A549 (cell line): ENCODE measurements around the gene AQP5. TPM values are rescaled to one million over a fixed set of nuclear protein-coding genes. Genes with fewer than 3 reads are reported as not detected.

Source experiments
- ATAC-seq, 2 experiments: fragments of 200-7000 bp in 1 of 2; fragments of >200 bp in 1 of 2; cut with Nextera tagmentation in 1 of 2; cut with Tn5 transposase in 1 of 2; 3 replicates each; pipeline versions ENCODE4 v1.8.0 to v1.9.1; 2018 to 2020; ENCODE audit warnings: mild to moderate bottlenecking in 1 of 2, moderate library complexity in 1 of 2
- CTCF ChIA-PET: fragments of 300-600 bp; sonication (Branson Sonifier 250); formaldehyde crosslinking; extraction: SDS; loops from one replicate; lab custom pipeline; 2021; ENCODE audit warnings: antibody characterized with exemption, inconsistent platforms; lab: Yijun Ruan, JAX
- POLR2A ChIA-PET: fragments of 350-600 bp; formaldehyde crosslinking; extraction: SDS; loops from one replicate; lab custom pipeline; 2021; ENCODE audit warnings: antibody characterized with exemption, inconsistent platforms; lab: Yijun Ruan, JAX
- DNase-seq, 2 experiments: peaks; one replicate each; pipeline versions ENCODE4 v3.0.0 to v3.0.0-alpha.2; 2011 to 2016; ENCODE audit warnings: low read depth in 1 of 2, low spot score in 1 of 2
- FAIRE-seq: peaks from 2 replicates; lab custom pipeline; 2011; peaks lifted over from hg19 to GRCh38; lab: Jason Lieb, UNC
- H3K27ac ChIP-seq, 2 experiments: fragments of >200 bp; sonication (Bioruptor Twin); formaldehyde crosslinking; 3 replicates each; pipeline ENCODE4 v1.5.1; 2016 to 2017
- H3K4me1 ChIP-seq: fragments of >200 bp; sonication (Bioruptor Twin); formaldehyde crosslinking; 3 replicates; pipeline ENCODE4 v1.6.1; 2016
- H3K4me2 ChIP-seq: fragments of >200 bp; sonication (Bioruptor Twin); formaldehyde crosslinking; 3 replicates; pipeline ENCODE4 v1.6.1; 2016
- H3K4me3 ChIP-seq: fragments of >200 bp; sonication (Bioruptor Twin); formaldehyde crosslinking; 3 replicates; pipeline ENCODE4 v1.5.1; 2016
- H3K9me3 ChIP-seq: fragments of >200 bp; sonication (Bioruptor Twin); formaldehyde crosslinking; 3 replicates; pipeline ENCODE4 v1.6.1; 2016
- BHLHE40 ChIP-seq: IDR thresholded peaks from 2 replicates; pipeline ENCODE4 v1.6.1; 2012; ENCODE audit warnings: low read depth, low read length, inconsistent platforms
- CEBPB ChIP-seq, 2 experiments: fragments of >200 bp in 1 of 2; sonication (Bioruptor Twin) in 1 of 2; formaldehyde crosslinking in 1 of 2; IDR thresholded peaks; 2 replicates each; pipeline ENCODE4 v1.6.1; 2012 to 2016
- CHD2 ChIP-seq: fragments of 150-350 bp; IDR thresholded peaks from 2 replicates; pipeline ENCODE4 v1.6.1; 2014; ENCODE audit warnings: low read length; ENCODE audit not compliant: partially characterized antibody
- EHF ChIP-seq: fragments of 250-450 bp; sonication (Bioruptor Pico); IDR thresholded peaks from 2 replicates; pipeline ENCODE4 v1.5.0; 2020; ENCODE audit warnings: mild to moderate bottlenecking
- FOSB ChIP-seq: fragments of 250-450 bp; sonication (Bioruptor Pico); IDR thresholded peaks from 2 replicates; pipeline ENCODE4 v1.5.0; 2020; ENCODE audit warnings: mild to moderate bottlenecking, moderate library complexity
- FOSL2 ChIP-seq, 2 experiments: fragments of 450-650 bp in 1 of 2; fragments of >200 bp in 1 of 2; sonication (Bioruptor Twin) in 1 of 2; formaldehyde crosslinking; IDR thresholded peaks; 2 replicates each; pipeline versions ENCODE4 v1.5.0 to v1.6.1; 2016 to 2020; ENCODE audit warnings: mild to moderate bottlenecking in 1 of 2, moderate library complexity in 1 of 2
- FOXS1 ChIP-seq: fragments of 250-450 bp; sonication (Bioruptor Pico); IDR thresholded peaks from 2 replicates; pipeline ENCODE4 v1.5.0; 2020; ENCODE audit warnings: mild to moderate bottlenecking, moderate library complexity
- HDAC2 ChIP-seq: fragments of 200-600 bp; sonication (generic); IDR thresholded peaks from 2 replicates; pipeline ENCODE4 v1.6.1; 2016
- HOXA7 ChIP-seq: fragments of 250-450 bp; sonication (Bioruptor Pico); IDR thresholded peaks from 2 replicates; pipeline ENCODE4 v1.5.0; 2020; ENCODE audit warnings: mild to moderate bottlenecking, moderate library complexity
- HOXB5 ChIP-seq: fragments of 250-450 bp; sonication (Bioruptor Pico); IDR thresholded peaks from 2 replicates; pipeline ENCODE4 v1.5.0; 2020; ENCODE audit warnings: mild to moderate bottlenecking, moderate library complexity
- JUN ChIP-seq, 2 experiments: fragments of >200 bp; sonication (Bioruptor Twin); formaldehyde crosslinking; IDR thresholded peaks; 2 replicates in 1 of 2; 3 replicates in 1 of 2; pipeline ENCODE4 v1.6.1; 2016 to 2017
- JUNB ChIP-seq: fragments of >200 bp; sonication (Bioruptor Twin); formaldehyde crosslinking; IDR thresholded peaks from 2 replicates; pipeline ENCODE4 v1.6.1; 2016
- KDM1A ChIP-seq: fragments of 200-600 bp; sonication (generic); IDR thresholded peaks from 2 replicates; pipeline ENCODE4 v1.6.1; 2016; ENCODE audit warnings: low read depth, mild to moderate bottlenecking
- KDM5A ChIP-seq: fragments of 200-600 bp; sonication (generic); IDR thresholded peaks from 2 replicates; pipeline ENCODE4 v1.6.1; 2016; ENCODE audit warnings: antibody characterized with exemption, mild to moderate bottlenecking
- MAFK ChIP-seq: fragments of 450-650 bp; IDR thresholded peaks from 2 replicates; pipeline ENCODE4 v1.6.1; 2014; ENCODE audit not compliant: partially characterized antibody
- MAZ ChIP-seq: fragments of 150-350 bp; IDR thresholded peaks from 2 replicates; pipeline ENCODE4 v1.6.1; 2014; ENCODE audit warnings: antibody characterized with exemption, low read depth, low read length, borderline replicate concordance
- MYC ChIP-seq: IDR thresholded peaks from 2 replicates; pipeline ENCODE4 v1.6.1; 2012; ENCODE audit warnings: mild to moderate bottlenecking, inconsistent platforms, low read length, improper control_type of control experiment, borderline replicate concordance
- PHF8 ChIP-seq: fragments of 200-600 bp; sonication (generic); IDR thresholded peaks from 2 replicates; pipeline ENCODE4 v1.6.1; 2016; ENCODE audit warnings: low read depth, mild to moderate bottlenecking, antibody characterized with exemption, moderate library complexity, borderline replicate concordance
- RAD21 ChIP-seq, 2 experiments: fragments of >200 bp in 1 of 2; sonication (Bioruptor Twin) in 1 of 2; formaldehyde crosslinking in 1 of 2; IDR thresholded peaks in 1 of 2; conservative IDR thresholded peaks in 1 of 2; 2 replicates in 1 of 2; 3 replicates in 1 of 2; pipeline ENCODE4 v1.6.1; 2012 to 2018; ENCODE audit warnings: inconsistent platforms in 1 of 2
- RARB ChIP-seq: fragments of 250-450 bp; sonication (Bioruptor Pico); IDR thresholded peaks from 2 replicates; pipeline ENCODE4 v1.8.0; 2021; ENCODE audit warnings: mild to moderate bottlenecking, moderate library complexity
- RNF2 ChIP-seq: fragments of 200-600 bp; sonication (generic); IDR thresholded peaks from 2 replicates; pipeline ENCODE4 v1.6.1; 2016; ENCODE audit warnings: low read depth, mild to moderate bottlenecking, antibody characterized with exemption, moderate library complexity, borderline replicate concordance
- TP53 ChIP-seq: fragments of 250-450 bp; sonication (Bioruptor Pico); IDR thresholded peaks from 2 replicates; pipeline ENCODE4 v1.5.0; 2021; ENCODE audit warnings: mild to moderate bottlenecking, moderate library complexity
- ZC3H11A ChIP-seq: fragments of 450-650 bp; IDR thresholded peaks from 2 replicates; pipeline ENCODE4 v1.6.1; 2014; ENCODE audit warnings: antibody characterized with exemption, mild to moderate bottlenecking
- ZNF302 ChIP-seq: fragments of 250-450 bp; sonication (Bioruptor Pico); IDR thresholded peaks from 2 replicates; pipeline ENCODE4 v1.9.0; 2021; ENCODE audit warnings: inconsistent platforms, mild to moderate bottlenecking, moderate library complexity
- ZSCAN20 ChIP-seq: fragments of 250-450 bp; sonication (Bioruptor Pico); IDR thresholded peaks from 2 replicates; pipeline ENCODE4 v1.8.0; 2022; ENCODE audit warnings: mild to moderate bottlenecking, moderate library complexity
- WGBS: methylation state at CpG from one replicate; pipeline ENCODE4 v1.1.6; 2017; ENCODE audit errors: missing lambda C conversion rate; 5-methylcytosine and 5-hydroxymethylcytosine counted together
- polyA plus RNA-seq, 4 experiments: library from polyadenylated mRNA; depleted of rRNA in 3 of 4; stranded (reverse); fragments of >200 nt; fragmentation: RNase III in 1 of 4; extraction: RNeasy Plus Mini Kit Qiagen cat#74134 plus additional on column Dnase treatment in 1 of 4; gene quantifications; 2 replicates in 3 of 4; 3 replicates in 1 of 4; pipeline ENCODE4 v1.2.3, GENCODE V29; 2011 to 2017
- TF ChIP-seq, protein P1 (sequence below): fragments of >200 bp; sonication (Bioruptor Twin); formaldehyde crosslinking; IDR thresholded peaks from 3 replicates; pipeline ENCODE4 v1.6.1; 2016
- TF ChIP-seq, protein P2 (sequence below): IDR thresholded peaks from 2 replicates; pipeline ENCODE4 v1.6.1; 2012; ENCODE audit warnings: low read depth, borderline replicate concordance
- TF ChIP-seq, protein P3 (sequence below): fragments of 250-450 bp; sonication (Bioruptor Pico); IDR thresholded peaks from 2 replicates; pipeline ENCODE4 v1.5.0; 2020; ENCODE audit warnings: low read depth, mild to moderate bottlenecking, moderate library complexity

The AQP5 gene
- polyA plus RNA-seq, 2 of the 4 experiments (the other 2 are of a cell fraction) = not detected

DNA sequence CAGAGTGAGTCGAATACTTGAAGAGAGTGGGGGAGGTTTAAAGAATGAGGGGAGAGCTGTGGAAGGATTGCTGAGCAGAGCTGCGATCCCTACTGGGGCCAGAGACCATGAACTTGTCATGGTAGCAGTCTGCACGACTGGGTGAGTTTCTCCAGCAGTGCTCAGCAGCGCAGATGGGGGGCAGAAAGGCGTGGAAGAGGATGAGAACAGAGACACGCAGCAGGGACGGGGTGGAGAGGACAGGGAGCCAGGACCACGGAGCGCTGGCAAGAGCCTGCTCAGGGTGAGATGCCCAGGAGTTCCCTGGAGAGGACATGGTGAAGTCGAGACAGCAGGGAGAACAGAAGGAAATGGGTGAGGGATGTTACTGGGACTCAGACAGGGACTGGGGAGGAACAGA lies 9.0 kb downstream of the AQP5 start:
- 39% methylated on average over 10 of the region's 10 CpGs for WGBS
- ChIA-PET POLR2A (no interaction called here), CTCF (interaction anchor here (4.7 to 29.8 kb wide), 3 partner anchors 14 to 103 kb away, joined by 91 to 708 read pairs (median 327); partner anchors contain the start of genes ASIC1 and SMARCD1)
- no peak for ATAC-seq
- Histone ChIP-seq H3K27ac (no peak overlapping the region), H3K4me2 (no peak overlapping the region), H3K9me3 (no peaks in the 10 kb centered on the region), H3K4me1 (peaks cover 4% of the 10 kb centered on the region; the same call in 1 of the 3 replicates), H3K4me3 (no peak overlapping the region)
- DNase-seq = no peak
- TF ChIP-seq TP53 (CRISPR knock-in tag) (no peak), CHD2 (no peak), PHF8 (no peak), ZNF302 (CRISPR knock-in tag) (no peak), EHF (CRISPR knock-in tag) (no peak), KDM1A (no peak), ZSCAN20 (CRISPR knock-in tag) (no peak), FOSB (CRISPR knock-in tag) (no peak), JUN (IDR thresholded peaks at IDR 0.05) (no peak), JUNB (no peak), MAZ (no peak), HOXB5 (no peak), HDAC2 (no peak), ZC3H11A (no peak), BHLHE40 (no peak), MAFK (no peak), RAD21 (conservative IDR thresholded peaks at IDR 0.05 in 1 of 2, IDR thresholded peaks at IDR 0.05 in 1 of 2) (no peak)
- TF ChIP-seq, protein P1, sequence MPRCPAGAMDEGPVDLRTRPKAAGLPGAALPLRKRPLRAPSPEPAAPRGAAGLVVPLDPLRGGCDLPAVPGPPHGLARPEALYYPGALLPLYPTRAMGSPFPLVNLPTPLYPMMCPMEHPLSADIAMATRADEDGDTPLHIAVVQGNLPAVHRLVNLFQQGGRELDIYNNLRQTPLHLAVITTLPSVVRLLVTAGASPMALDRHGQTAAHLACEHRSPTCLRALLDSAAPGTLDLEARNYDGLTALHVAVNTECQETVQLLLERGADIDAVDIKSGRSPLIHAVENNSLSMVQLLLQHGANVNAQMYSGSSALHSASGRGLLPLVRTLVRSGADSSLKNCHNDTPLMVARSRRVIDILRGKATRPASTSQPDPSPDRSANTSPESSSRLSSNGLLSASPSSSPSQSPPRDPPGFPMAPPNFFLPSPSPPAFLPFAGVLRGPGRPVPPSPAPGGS = no peak
- TF ChIP-seq, protein P2, sequence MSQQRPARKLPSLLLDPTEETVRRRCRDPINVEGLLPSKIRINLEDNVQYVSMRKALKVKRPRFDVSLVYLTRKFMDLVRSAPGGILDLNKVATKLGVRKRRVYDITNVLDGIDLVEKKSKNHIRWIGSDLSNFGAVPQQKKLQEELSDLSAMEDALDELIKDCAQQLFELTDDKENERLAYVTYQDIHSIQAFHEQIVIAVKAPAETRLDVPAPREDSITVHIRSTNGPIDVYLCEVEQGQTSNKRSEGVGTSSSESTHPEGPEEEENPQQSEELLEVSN = no peak
- TF ChIP-seq, protein P3, sequence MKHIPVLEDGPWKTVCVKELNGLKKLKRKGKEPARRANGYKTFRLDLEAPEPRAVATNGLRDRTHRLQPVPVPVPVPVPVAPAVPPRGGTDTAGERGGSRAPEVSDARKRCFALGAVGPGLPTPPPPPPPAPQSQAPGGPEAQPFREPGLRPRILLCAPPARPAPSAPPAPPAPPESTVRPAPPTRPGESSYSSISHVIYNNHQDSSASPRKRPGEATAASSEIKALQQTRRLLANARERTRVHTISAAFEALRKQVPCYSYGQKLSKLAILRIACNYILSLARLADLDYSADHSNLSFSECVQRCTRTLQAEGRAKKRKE (CRISPR knock-in tag) = no peak
- FAIRE-seq = no peak

DNA sequence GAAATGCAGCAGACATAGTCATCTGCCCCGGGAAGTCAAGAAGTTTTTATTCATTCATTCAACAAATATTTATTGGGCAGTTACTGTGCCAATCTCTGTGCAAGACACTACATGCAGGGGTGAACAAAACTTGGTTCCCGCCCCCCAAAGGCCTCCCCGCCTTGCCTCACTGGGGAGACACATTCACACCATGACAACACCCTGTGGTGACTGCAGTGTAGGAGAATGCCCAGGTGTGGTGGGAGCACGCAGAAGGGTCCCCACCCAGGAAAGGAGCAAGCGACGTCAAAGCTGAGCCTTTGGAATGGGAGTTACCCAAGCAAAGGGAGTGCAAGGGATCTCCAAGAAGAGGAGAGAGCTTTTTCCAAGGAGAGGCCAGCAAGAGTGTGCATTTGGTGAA lies 9.5 kb downstream of the AQP5 start:
- Histone ChIP-seq H3K4me3 (no peak overlapping the region), H3K4me1 (peaks cover 4% of the 10 kb centered on the region; the same call in 1 of the 3 replicates), H3K4me2 (no peak overlapping the region), H3K27ac (no peak overlapping the region)
- no peak for ATAC-seq
- POLR2A ChIA-PET = no interaction called here
- 69% methylated on average over 6 of the region's 6 CpGs for WGBS
- TF ChIP-seq KDM5A = no peak
- TF ChIP-seq, protein P1 = no peak
- TF ChIP-seq HOXA7 (CRISPR knock-in tag) = no peak
- TF ChIP-seq FOXS1 (CRISPR knock-in tag) = no peak
- no peak for TF ChIP-seq HOXB5
- no peak for TF ChIP-seq RARB (CRISPR knock-in tag)
- no peak for TF ChIP-seq RNF2
- TF ChIP-seq BHLHE40 = no peak
- TF ChIP-seq MYC = no peak
- TF ChIP-seq FOSL2 (IDR thresholded peaks at IDR 0.05) = no peak
- no peak for TF ChIP-seq FOSL2 (CRISPR knock-in tag; IDR thresholded peaks at IDR 0.05)
- no peak for TF ChIP-seq HDAC2
- TF ChIP-seq EHF (CRISPR knock-in tag) = no peak
- no peak for TF ChIP-seq MAZ
- TF ChIP-seq CEBPB (IDR thresholded peaks at IDR 0.05) = no peak
- TF ChIP-seq, all 56 proteins: peak for 0
- DNase-seq (no peak), FAIRE-seq (no peak)
- CTCF ChIA-PET = interaction anchor here (1.0 to 29.8 kb wide), 5 partner anchors 8 to 104 kb away, joined by 3 to 708 read pairs (median 15); partner anchors contain the start of genes ASIC1 and SMARCD1
- no peaks in the 10 kb centered on the region for H3K9me3 ChIP-seq
